ENCODE data around the gene VWC2.

- TF ChIP-seq CTCF (IDR thresholded peaks at IDR 0.05) = no peak
- no peak for TF ChIP-seq POLR2A (IDR thresholded peaks at IDR 0.05)
Measured at GRCh38 chr7:49775949-49776443, 2.6 kb downstream of the VWC2 start.
